Measurements from ENCODE around the gene FIZ1. TPM values are rescaled to one million over a fixed set of nuclear protein-coding genes. Genes with fewer than 3 reads are reported as not detected.
"Not testable (repeated sequence)": the region's sequence is repeated elsewhere in the genome, so short reads cannot be mapped to it uniquely, and the experiment has no call there.

FIZ1 gene
- total RNA-seq, 1 donor: 4.3 TPM

DNA sequence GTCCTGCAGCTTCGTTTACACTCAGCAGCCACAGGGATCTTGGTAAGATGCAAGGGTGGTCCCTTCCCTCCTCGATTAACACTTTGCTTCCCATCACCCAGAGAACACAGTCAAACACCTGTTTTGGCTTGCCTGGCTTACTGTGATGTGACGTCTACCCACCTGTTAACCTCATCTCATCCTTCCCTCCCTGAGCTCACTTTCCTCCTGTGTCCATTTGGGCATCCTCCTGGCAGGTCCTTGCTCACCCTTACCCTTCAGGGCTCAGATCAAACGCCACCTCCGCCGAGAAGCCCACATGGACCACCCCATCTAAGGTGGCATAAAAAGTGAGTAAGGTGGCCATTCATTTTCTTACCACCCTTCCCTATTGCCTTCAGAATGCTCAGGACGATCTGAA is 9.2 kb downstream of the FIZ1 start:
- no peak for DNase-seq (ENCODE audit: low read depth)
- TF ChIP-seq, protein P1, sequence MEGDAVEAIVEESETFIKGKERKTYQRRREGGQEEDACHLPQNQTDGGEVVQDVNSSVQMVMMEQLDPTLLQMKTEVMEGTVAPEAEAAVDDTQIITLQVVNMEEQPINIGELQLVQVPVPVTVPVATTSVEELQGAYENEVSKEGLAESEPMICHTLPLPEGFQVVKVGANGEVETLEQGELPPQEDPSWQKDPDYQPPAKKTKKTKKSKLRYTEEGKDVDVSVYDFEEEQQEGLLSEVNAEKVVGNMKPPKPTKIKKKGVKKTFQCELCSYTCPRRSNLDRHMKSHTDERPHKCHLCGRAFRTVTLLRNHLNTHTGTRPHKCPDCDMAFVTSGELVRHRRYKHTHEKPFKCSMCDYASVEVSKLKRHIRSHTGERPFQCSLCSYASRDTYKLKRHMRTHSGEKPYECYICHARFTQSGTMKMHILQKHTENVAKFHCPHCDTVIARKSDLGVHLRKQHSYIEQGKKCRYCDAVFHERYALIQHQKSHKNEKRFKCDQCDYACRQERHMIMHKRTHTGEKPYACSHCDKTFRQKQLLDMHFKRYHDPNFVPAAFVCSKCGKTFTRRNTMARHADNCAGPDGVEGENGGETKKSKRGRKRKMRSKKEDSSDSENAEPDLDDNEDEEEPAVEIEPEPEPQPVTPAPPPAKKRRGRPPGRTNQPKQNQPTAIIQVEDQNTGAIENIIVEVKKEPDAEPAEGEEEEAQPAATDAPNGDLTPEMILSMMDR (IDR thresholded peaks at IDR 0.05; ENCODE audit: insufficient read depth, low read depth, low read length): no peak

DNA sequence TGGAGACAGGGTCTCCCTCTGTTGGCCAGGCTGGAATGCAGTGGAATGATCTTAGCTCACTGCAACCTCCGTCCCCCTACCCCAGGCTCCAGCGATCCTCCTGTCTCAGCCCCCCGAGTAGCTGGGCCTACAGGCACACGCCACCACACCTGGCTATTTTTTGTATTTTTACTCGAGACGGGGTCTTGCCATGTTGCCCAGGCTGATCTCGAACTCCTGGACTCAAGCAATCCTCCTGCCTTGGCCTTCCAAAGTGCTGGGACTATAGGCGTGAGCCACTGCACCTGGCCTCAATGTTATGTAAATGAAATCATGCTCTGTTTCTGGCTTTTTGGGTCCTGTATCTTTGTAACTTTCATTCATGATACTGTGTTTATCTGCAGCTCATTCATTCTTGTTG is 10.6 kb downstream of the FIZ1 start:
- no peak for DNase-seq (ENCODE audit: low read depth)
- TF ChIP-seq, protein P1 (IDR thresholded peaks at IDR 0.05; ENCODE audit: insufficient read depth, low read depth, low read length): no peak
- H3K4me3 ChIP-seq (ENCODE audit: low read depth, low read length): no peak overlapping the region

More for the DNA sequence above, 9.2 kb downstream of the FIZ1 start:
- no peak overlapping the region for H3K4me3 ChIP-seq (ENCODE audit: low read depth, low read length)

DNA sequence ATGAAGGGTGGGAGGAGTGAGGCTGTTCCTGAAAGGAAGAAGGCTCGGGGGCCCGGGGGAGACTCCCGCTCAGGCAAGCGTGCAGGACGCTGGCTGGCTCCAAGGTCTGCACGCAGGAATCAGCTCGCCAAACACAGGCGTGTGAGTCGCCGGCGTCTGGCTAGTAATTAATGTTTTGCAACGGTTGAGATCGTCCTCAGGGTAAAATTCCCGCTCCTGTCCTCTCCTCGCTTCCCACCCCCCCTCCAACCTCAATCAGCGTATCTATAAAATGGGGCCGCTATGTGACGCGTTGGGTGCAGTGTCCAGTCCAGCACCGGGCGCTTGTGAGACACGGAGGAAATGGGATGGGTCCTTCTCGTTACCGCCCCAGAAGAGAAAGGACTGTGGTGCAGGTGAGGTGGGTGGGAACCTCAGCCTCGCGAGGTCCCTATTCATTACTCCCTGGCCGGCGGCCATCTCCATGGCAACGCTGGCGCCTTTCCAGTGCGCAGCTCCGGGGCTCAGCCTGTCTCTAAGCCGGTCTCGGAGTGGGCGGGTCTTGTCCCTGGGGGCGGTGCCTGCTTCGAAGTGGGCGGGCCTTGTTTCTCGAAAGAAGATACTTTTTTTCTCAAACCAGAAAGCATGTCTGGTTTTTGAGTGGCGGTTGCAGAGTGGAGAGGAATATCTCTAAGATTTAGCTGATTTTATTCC is 12.2 kb downstream of the FIZ1 start:
- TF ChIP-seq, protein P1 (IDR thresholded peaks at IDR 0.05; ENCODE audit: insufficient read depth, low read depth, low read length): no peak
- H3K4me3 ChIP-seq (ENCODE audit: low read depth, low read length): peak overlapping the region; percentile 52
- DNase-seq (ENCODE audit: low read depth): peak; percentile 90

DNA sequence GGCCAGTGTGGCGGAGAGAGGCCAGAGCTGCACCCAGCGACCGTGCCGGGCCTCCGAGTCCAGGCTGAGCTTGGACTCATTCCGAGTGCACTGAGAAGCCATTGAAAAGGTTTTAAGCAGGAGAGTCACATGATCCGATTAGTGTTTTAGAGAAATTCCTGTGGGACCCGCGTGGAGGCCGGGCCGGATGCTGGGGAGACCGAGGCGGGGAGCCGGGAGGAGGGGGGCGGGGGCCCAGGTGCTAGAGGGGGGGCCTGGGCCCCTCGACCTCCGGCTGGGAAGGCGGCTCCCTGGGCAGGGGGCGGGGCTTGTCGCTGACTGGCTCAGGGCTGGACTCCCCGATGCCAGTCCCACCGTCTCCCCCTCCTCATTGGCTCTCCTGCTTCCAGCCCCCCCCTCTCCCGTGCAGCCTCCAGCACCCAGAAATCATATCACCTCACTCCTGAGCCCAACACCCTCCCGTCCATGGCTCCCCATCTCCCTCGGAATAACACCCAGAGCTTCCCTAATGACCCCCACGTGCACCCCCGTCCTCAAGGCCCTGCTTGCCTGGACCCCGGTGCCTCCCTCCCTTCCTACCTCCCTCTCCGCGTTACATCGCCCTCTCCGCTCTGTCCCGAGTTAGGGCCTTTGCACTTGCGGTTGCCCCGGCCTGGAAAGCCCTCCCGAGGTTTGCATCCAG is 13.5 kb downstream of the FIZ1 start:
- peak overlapping the region; percentile 39 for H3K4me3 ChIP-seq (ENCODE audit: low read depth, low read length)
- TF ChIP-seq, protein P1 (IDR thresholded peaks at IDR 0.05; ENCODE audit: insufficient read depth, low read depth, low read length): no peak
- peak; percentile 68 for DNase-seq (ENCODE audit: low read depth)

DNA sequence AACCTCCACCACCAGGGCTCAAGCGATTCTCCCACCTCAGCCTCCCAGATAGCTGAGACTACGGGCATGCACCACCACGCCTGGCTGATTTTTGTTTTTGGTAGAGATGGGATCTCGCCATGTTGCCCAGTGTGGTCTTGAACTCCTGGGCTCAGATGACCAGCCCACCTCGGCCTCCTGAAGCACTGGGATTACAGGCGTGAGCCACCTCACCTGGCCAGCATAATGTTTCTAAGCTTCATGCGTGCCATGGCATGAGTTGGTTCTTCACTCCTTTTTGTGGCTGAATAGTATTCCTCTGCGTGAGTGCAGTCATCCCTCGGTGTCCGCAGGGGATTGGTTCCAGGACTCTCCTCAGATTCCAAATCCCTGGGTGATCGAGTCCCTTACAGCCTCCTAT is 14.4 kb downstream of the FIZ1 start:
- no peak overlapping the region for H3K4me3 ChIP-seq (ENCODE audit: low read depth, low read length)
- DNase-seq (ENCODE audit: low read depth): no peak
- TF ChIP-seq, protein P1 (IDR thresholded peaks at IDR 0.05; ENCODE audit: insufficient read depth, low read depth, low read length): no peak

DNA sequence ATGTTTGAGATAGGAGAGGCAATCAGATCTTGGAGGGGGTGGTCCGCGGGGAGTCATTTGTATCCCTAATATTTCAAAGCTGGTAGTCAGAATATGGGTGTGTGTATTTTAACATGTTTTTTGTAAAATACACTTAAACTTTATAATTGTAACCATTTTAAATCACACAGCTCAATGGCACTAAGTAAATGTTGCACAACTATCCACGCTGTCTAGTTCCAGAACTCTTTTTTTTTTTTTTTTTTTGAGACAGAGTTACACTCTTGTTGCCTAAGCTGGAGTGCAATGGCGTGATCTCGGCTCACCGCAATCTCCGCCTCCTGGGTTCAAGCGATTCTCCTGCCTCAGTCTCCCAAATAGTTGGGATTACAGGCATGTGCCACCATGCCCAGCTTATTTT is 15.4 kb downstream of the FIZ1 start:
- not testable (repeated sequence) for DNase-seq (ENCODE audit: low read depth); H3K4me3 ChIP-seq (ENCODE audit: low read depth, low read length)

DNA sequence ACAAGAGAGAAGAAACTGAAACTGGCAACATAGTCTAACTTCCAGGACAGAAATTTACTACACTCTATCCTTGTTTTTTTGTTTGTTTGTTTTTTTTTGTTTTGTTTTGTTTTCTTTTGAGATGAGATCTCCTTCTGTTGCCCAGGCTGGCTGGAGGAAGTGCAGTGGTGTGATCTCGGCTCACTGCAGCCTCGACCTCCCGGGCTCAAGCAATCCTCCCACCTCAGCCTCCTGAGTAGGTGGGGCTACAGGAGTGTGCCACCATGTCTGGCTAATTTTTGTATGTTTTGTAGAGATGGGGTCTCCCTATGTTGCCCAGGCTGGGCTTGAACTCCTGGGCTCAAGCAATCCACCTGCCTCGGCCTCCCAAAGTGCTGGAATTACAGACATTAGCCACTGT is 17.0 kb downstream of the FIZ1 start:
- H3K4me3 ChIP-seq (ENCODE audit: low read depth, low read length); DNase-seq (ENCODE audit: low read depth): not testable (repeated sequence)

DNA sequence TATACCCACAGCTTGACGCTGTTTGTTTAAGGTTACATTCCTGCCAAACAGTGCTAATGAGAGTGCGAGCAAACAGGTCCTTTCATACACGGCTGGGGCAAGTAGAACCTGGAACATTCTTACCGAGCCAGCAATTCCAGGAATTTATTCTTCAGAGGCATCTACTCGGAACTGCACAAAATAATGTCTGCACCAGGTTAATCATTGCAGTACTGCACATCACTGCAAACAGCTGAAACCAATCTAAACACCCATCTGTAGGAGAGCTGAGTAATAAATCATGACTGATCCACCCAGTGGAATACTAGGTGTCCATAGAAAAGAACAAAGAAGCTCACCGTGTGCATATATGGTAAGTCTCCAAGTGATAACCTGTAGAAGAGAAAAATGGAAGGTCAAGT is 17.5 kb downstream of the FIZ1 start:
- no peak for DNase-seq (ENCODE audit: low read depth)
- TF ChIP-seq, protein P1 (IDR thresholded peaks at IDR 0.05; ENCODE audit: insufficient read depth, low read depth, low read length): no peak
- H3K4me3 ChIP-seq (ENCODE audit: low read depth, low read length): no peak overlapping the region

Data from fibroblast of villous mesenchyme (primary cell).